Thyroid gland (tissue), 4 donors: ENCODE measurements around the gene GALNT2.

Experiments used
- CTCF ChIP-seq, 6 experiments: fragments of 200-600 bp in 3 of 6; fragments of 450-650 bp in 3 of 6; sonication (generic) in 3 of 6; IDR thresholded peaks; one replicate each; pipeline ENCODE4 v1.5.1; 2016 to 2019; ENCODE audit warnings: antibody characterized with exemption in 6 of 6, mild to moderate bottlenecking in 2 of 6, inconsistent platforms in 1 of 6, moderate library complexity in 1 of 6
- POLR2A ChIP-seq, 2 donors: fragments of 450-650 bp; IDR thresholded peaks; one replicate each; pipeline ENCODE4 v1.6.1; 2017; ENCODE audit warnings: antibody characterized with exemption in 2 of 2, mild to moderate bottlenecking in 2 of 2, moderate library complexity in 1 of 2

- TF ChIP-seq CTCF (IDR thresholded peaks at IDR 0.05), result no peak
- TF ChIP-seq POLR2A (IDR thresholded peaks at IDR 0.05), result no peak
These were observed 12.4 kb downstream of the GALNT2 start for GRCh38 chr1:230079199-230080024.
